HG02763 (cell line): ENCODE measurements around the gene SIK3.

Experiments
- ATAC-seq: cut with Tn5 transposase; IDR thresholded peaks from one replicate; pipeline ENCODE4 v1.9.1; 2021; ENCODE audit warnings: mild to moderate bottlenecking, moderate library complexity; ENCODE audit not compliant: unreplicated experiment

SIK3 gene

GRCh38 chr11:117080370-117080769, 17.9 kb downstream of the SIK3 start:
- no peak for ATAC-seq

GRCh38 chr11:117076941-117077691, 21.1 kb downstream of the SIK3 start:
- no peak for ATAC-seq

GRCh38 chr11:117075186-117075585, 23.0 kb downstream of the SIK3 start:
- no peak for ATAC-seq

DNA sequence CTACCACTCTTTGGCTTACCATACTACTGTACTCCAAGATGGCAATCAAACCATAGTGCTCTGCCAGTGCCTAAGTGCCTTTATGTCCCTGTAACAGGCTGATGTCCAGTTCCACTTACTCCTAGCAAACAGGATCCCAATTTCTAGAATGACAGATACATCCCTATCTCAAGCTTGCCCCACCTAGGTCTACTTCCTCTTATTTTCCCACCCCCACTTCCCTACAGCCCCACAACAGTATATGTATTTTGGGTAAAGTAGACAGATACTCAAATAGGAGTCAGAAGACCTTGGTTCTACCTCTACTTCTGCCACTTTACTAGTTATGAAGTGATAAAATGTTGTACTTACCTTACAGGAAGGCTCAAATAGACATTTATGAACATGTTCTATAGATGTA, 24.1 kb downstream of the SIK3 start:
- ATAC-seq, result no peak

- no peak for ATAC-seq
Observed at GRCh38 chr11:117073539-117073938, 24.7 kb downstream of the SIK3 start.

DNA sequence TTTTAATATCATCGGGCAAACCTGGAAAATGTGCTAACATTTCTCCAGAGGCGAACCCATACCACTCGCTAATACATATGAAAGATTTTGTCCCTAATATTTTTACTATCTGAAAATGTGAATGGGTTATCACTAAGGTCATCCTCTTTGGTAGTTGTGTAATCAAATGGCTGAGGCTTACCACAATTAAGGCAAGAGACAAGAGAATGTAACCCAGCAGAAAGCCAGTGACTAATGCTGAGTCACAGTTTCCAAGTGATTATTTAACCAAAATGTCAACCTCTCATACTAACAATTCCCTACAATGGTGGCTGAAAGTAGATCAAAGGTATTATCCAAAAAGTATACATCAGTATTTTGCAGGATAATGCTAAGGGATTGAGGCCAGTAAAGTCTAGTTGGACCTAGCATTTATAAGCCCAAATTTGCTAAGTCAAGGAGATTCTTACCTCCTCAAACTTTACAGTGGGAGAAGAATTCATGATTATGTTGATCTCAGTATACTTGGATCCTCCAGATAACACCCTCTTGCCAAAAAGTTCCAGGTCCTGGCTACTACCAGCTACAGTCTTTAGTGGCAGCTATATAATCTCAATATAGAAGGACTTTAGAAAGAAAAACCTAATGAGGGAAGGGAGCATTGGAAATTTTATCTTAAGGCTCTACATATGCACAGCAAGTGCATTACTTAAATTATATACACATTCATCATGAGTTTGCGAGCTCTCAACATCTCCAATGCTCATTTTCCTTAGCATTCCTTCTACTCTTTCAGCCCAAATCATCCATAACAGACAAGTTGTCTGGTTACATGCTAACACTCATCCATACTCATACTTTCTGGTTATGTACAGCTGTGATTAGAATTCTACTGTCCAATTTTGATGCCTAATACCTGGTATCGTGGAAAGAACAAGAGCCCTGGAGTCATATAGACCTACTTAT, 25.4 kb downstream of the SIK3 start:
- no peak for ATAC-seq

GRCh38 chr11:117071344-117071787, 26.9 kb downstream of the SIK3 start:
- ATAC-seq, result no peak

DNA sequence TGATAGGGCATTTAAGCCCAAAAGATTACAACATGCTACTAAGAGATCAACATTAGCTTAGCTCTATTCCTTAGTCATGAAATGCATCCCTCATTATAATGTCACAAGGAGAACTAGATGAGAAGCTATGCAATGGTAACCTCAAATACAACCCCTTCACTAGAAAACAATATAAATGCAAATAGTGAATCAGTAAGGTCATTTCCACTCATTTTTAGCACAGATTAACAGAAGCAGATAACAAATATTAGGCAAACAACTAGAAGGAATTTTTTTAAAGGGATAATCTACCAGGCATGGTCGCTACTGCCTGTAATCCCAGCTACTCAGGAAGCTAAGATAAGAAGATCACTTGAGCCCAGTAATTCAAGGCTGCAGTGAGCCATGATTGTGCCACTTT, 28.2 kb downstream of the SIK3 start:
- no peak for ATAC-seq

- no peak for ATAC-seq
Observed at GRCh38 chr11:117068303-117068860, 29.8 kb downstream of the SIK3 start.

GRCh38 chr11:117066959-117067358, 31.3 kb downstream of the SIK3 start:
- ATAC-seq, result no peak

- ATAC-seq, result no peak
Observed at GRCh38 chr11:117064275-117064674, 34.0 kb downstream of the SIK3 start.

GRCh38 chr11:117062498-117062897, 35.7 kb downstream of the SIK3 start:
- no peak for ATAC-seq

GRCh38 chr11:117061256-117061655, 37.0 kb downstream of the SIK3 start:
- ATAC-seq, result no peak

- no peak for ATAC-seq
Observed at GRCh38 chr11:117059611-117060148, 38.5 kb downstream of the SIK3 start.

GRCh38 chr11:117058761-117059261, 39.4 kb downstream of the SIK3 start:
- no peak for ATAC-seq

GRCh38 chr11:117057727-117058126, 40.5 kb downstream of the SIK3 start:
- no peak for ATAC-seq

GRCh38 chr11:117057317-117057716, 40.9 kb downstream of the SIK3 start:
- ATAC-seq, result no peak

DNA sequence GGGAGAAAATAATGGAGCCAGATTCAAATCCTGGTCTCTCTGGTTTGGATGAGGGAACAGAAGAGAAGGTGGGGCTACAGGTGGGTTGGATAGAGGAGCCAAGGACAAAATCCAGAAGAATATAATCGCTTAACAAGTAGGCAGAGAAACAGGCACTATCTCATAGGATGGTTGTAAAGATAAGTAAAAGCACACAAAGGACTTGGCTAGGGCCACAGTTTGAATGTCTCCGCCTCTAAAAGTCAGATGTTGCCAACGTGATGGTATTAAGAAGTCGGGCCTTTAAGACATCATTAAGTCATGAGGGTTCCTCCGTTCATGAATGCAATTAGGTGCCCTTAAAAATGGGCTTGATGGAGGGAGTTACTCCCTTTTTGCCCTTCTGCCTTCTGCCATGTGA, 42.8 kb downstream of the SIK3 start:
- ATAC-seq, result no peak

- no peak for ATAC-seq
Observed at GRCh38 chr11:117054382-117054781, 43.8 kb downstream of the SIK3 start.

- ATAC-seq, result no peak
Observed at GRCh38 chr11:117052196-117053149, 45.8 kb downstream of the SIK3 start.
